KBM-7 (cell line): Measurements from ENCODE around the gene RAB8B.

Source experiments
- DNase-seq: peaks from one replicate; pipeline ENCODE4 v3.0.0-alpha.2; 2015
- in situ Hi-C: fragments of 300-500 bp; cut with MboI; formaldehyde crosslinking; loops from 2 replicates; pipeline ENCODE4 v1.14.3; 2020; ENCODE audit warnings: low sequenced_read_pairs, low pct_unique_long_range_greater_than_20kb, mixed read lengths

Gene RAB8B

GRCh38 chr15:63188926-63189871, at the start of gene RAB8B:
Gene RAB8B, plus strand, starts transcription at chr15:63189606. Its CDS starts 19 bp downstream, at chr15:63189625.
- DNase-seq: peak; percentile 97
- in situ Hi-C loops: no loop called here

DNA sequence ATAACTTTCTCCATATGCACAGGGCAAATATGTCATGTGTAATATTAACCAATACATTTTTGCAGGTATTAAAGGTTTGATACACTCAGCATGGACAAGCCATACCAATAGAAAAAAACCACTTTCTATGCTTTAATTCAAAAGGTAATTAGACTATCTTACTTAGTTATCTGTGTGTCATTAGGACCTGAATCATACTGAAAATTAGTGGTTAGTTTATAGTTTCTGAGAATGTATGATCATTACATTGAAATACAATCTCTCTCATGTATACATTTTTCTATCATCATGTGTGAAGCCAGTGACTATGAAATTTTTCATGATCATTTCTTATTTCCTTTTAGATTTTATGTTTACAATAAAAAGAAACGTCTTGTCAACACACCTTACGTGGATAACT, 48.5 kb upstream of the RAB8B start:
- in situ Hi-C loops: no loop called here

DNA sequence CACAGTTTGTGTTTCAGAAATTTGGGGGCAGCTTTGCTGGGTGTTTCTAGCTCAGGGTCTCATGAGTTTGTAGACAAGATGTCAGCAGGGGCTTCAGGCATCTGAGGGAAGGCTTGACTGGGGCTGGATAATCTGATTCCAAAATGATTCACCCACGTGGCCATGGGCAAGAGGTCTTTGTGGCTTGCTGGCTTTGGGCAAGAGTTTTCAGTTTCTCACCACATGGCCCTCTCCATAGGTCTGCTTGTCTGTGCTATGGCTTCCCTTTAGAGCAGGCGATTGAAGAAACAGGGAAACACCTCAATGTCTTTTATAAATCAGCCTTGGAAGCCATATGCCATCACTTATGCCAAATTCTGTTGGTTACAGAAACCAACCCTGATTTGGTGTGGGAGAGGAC, 44.0 kb upstream of the RAB8B start:
- in situ Hi-C loops: no loop called here
- no peak for DNase-seq

More for the DNA sequence above, 48.5 kb upstream of the RAB8B start:
- DNase-seq: no peak

- in situ Hi-C loops: no loop called here
- DNase-seq: peak; percentile 55
These were observed 42.7 kb upstream of the RAB8B start for GRCh38 chr15:63146684-63147083.

DNA sequence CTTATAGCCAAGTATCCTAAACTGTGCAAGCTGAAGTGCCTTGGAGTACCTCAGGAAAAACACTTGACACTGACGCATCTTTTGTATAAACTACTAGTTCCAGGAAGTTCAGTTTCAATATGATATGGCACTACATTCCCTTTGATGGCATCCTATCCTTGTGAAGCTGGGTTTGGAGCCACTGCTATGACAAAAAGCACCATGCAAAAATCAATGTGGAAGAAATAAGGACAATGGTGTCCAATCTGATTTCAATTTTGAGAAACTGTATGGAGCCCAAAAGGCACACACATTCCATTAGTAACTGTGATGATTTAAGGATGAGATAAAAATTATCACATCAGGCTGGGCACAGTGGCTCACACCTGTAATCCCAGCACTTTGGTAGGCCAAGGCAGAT, 37.7 kb upstream of the RAB8B start:
- in situ Hi-C loops: no loop called here
- DNase-seq: no peak

DNA sequence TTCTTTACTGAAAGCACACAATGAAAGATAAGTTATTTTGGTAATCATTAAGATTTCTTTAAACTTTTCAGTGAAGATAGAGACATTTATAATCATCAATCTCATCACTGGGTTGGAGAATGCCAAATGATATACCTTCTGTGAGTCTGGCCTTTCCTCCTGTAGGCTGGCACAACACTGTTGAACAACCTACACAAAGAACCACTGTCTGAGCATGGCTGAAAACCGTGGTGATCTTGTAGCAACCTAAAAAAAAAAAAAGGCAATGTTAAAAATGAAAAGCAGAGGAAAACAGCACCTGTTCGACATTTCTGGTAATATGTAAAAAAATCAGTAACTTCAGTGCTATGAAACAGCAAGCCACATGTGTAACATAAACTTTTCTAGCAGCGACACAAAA, 33.9 kb upstream of the RAB8B start:
- DNase-seq: no peak
- in situ Hi-C loops: no loop called here

DNA sequence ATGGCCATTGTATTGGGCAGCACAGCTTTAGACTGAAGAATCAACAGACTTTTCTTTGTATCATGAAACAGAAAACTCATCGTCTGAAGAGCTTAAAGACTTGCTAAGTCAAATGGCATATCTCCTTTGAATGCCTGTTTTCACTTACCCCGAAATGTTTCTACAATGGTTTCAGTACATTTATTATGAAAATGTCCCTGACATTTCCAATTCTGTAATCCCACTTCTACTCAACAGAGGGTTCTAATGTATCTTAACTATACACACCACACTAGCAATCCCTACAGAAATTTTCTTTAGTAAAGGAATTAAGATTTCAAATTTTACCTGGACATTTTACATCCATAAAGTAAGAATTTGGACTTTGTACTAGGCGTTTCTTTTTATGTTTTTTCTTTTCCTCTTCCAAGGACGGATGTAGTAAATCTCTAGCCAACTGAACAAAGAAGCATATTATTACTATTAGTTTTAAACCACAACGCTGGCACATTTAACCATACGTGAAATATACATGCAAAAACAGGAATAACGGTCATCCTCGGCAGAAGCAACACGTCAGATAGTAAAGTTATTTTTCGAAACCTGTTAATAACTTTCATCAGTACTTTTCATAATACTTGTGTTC, 33.2 kb upstream of the RAB8B start:
- in situ Hi-C loops: no loop called here
- no peak for DNase-seq

DNA sequence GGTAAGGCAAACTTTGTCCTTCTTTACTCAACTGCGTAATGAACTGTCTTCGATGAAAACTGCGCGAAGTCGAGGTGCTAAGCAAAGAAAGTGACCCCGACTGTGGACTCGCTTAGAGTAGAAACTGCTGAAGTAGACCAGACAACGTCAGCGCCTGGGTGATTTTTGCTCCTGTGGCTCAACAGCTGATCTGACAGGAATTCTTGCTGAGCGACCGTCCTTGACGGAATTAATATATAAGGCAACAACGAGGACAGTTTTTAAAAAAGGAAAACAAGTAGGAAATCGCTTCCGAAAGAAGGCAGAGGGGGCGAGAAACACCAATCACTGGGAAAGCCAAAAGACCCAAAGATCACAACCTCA, 32.7 kb upstream of the RAB8B start:
- in situ Hi-C loops: no loop called here

GRCh38 chr15:63157118-63157843, 32.1 kb upstream of the RAB8B start, which contains the start of gene RPS27L:
Gene RPS27L, minus strand, starts transcription at chr15:63157477. Its CDS starts 72 bp downstream, at chr15:63157405.
- in situ Hi-C loops: no loop called here

More for the DNA sequence above, 32.7 kb upstream of the RAB8B start:
- DNase-seq: no peak

GRCh38 chr15:63157891-63158431, 31.4 kb upstream of the RAB8B start:
- in situ Hi-C loops: no loop called here
- peak; percentile 79 for DNase-seq

More at GRCh38 chr15:63157118-63157843, 32.1 kb upstream of the RAB8B start, which contains the start of gene RPS27L:
- DNase-seq: peak; percentile 99

DNA sequence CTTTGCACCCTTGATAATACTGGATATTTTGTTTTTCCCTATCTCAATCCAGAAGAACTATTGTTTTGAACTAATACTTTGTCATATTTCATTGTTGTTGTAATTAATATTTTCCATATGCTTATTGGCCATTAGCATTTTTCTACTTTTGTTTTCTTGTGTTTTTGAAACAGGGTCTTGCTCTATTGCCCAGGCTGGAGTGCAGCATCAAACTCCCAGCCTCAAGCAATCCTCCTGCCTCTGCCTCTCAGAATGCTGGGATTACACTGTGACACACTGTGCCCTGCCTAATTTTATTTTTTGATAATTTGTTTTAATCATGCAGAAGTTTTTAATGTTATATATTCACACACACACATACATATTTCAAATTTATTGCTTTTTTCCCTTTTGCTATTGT, 28.8 kb upstream of the RAB8B start:
- in situ Hi-C loops: no loop called here

DNA sequence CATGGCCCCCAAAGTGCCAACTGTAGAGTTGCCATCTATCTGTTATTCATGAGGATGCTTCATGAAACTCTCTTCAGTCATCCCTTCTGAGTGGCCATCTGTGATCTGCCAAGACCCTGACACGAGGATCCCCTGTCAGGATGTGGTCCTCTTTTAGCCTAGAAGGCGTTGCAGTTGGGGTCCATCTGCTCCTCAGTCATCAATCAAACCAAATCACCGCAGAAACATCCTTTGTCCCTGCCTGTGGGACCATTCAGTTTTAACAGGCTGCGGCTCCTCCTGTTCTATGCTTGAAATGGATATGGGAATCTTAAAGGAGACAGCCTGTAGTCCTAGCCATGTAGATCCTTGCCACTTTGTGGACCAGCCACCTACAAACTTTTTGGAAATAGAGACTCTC, 26.2 kb upstream of the RAB8B start:
- in situ Hi-C loops: no loop called here
- no peak for DNase-seq

More for the DNA sequence above, 28.8 kb upstream of the RAB8B start:
- DNase-seq: no peak

DNA sequence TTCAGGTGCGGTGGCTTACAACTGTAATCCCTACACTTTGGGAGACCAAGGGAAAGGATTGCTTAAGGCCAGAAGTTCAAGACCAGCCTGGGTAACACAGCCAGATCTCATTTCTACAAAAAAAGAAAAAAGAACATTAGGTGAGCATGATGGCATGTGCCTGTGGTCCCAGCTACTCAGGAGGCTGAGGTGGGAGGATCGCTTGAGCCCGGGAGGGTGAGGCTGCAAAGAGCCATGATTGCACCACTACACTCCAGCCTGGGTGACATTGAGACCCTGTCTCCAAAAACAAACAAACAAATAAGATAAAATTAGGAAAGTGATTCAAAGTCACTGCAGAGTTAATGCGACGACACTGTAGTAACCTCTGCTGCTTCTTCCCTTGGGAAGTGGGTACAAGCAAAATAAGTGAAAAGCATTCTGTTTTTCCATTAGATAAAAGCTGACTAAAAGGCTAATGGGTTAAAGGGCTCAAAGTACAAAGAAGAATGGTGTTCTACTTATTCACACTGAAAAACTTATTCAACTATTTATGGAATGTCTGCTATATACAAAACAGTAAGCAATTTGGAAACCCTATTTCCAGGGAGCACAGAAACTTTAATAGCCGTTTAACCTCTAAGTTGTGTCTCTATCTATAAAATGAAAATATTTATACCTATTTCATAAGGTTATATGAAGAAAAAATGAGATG, 24.1 kb upstream of the RAB8B start:
- DNase-seq: no peak
- in situ Hi-C loops: no loop called here

GRCh38 chr15:63166219-63166618, 23.2 kb upstream of the RAB8B start:
- in situ Hi-C loops: no loop called here
- DNase-seq: peak; percentile 64

- no peak for DNase-seq
- in situ Hi-C loops: no loop called here
These were observed 19.6 kb upstream of the RAB8B start for GRCh38 chr15:63169788-63170187.

GRCh38 chr15:63172376-63172775, 17.0 kb upstream of the RAB8B start:
- DNase-seq: no peak
- in situ Hi-C loops: no loop called here

DNA sequence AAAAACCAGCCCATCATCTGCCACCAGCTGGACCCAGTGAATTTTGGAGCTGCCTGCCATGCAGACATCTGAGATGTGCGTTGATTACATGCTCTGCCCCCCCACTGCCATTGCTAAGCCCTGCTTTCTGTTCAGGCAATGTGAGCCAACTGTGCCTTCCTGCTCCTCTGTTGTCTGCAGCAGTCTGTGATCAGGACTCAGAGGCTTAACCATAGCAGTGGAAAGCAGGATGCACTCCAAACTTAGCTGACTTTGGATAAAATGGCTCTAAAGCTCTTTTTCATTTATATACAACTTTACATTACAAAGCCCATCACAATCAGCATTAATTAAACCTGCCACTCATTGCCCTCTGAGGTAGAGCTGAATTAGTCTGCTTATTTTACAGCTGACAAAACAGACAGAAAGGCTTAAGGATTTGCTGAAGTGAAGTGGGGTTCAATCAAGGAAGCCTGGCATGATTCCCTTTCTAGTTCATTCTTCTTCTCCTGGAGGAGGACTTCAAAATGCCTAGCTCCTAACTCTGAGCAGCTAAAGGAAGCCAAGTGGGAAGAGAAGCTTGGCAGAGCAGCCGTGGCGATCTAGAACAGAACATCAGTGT, 16.5 kb upstream of the RAB8B start:
- in situ Hi-C loops: no loop called here

DNA sequence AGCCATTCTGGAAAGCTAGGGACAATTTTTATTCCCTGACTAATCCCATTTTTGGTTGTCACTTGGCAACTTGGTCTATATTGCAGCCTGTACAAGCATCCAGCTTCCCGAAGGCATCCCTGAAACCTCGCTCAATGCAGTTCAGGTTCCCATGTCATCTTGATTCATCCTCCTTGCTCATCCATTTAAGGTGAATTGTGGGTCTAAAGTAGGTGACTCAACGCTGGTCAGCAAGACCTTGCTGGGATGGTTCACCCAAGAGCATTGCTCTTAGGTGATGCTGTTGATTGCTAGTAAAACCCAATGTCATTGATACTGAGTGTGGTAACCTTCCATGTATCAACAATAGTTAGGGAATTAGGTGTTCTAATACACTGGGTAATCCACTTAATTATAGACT, 13.1 kb upstream of the RAB8B start:
- DNase-seq: no peak
- in situ Hi-C loops: no loop called here

More for the DNA sequence above, 16.5 kb upstream of the RAB8B start:
- DNase-seq: no peak
